SK-N-SH treated with all-trans-retinoic acid at 6 μM for 48 hours (cell line): Measurements from ENCODE around the gene NOXO1.

Experiments
- ATAC-seq: fragments of 200-7000 bp; cut with Tn5 transposase; 3 replicates; pipeline ENCODE4 v1.9.1; 2020; ENCODE audit warnings: mild to moderate bottlenecking, moderate library complexity
- ARNTL ChIP-seq: fragments of 450-650 bp; formaldehyde crosslinking; IDR thresholded peaks from 2 replicates; pipeline ENCODE4 v1.5.0; 2020; ENCODE audit warnings: low read depth, mild to moderate bottlenecking, moderate library complexity, borderline replicate concordance
- BACH2 ChIP-seq: fragments of 250-450 bp; sonication (Bioruptor Pico); IDR thresholded peaks from 2 replicates; pipeline ENCODE4 v1.9.0; 2021; ENCODE audit warnings: mild to moderate bottlenecking, borderline replicate concordance
- CREB5 ChIP-seq: fragments of 250-450 bp; sonication (Bioruptor Pico); IDR thresholded peaks from 2 replicates; pipeline ENCODE4 v1.5.1; 2020; ENCODE audit warnings: low read depth, mild to moderate bottlenecking, moderate library complexity
- CSDC2 ChIP-seq: fragments of 250-450 bp; sonication (Bioruptor Pico); IDR thresholded peaks from 2 replicates; pipeline ENCODE4 v1.5.0; 2020; ENCODE audit warnings: mild to moderate bottlenecking, moderate library complexity
- CSRNP3 ChIP-seq: fragments of 250-450 bp; sonication (Bioruptor Pico); IDR thresholded peaks from 2 replicates; pipeline ENCODE4 v1.5.1; 2021; ENCODE audit warnings: mild to moderate bottlenecking, moderate library complexity
- ESRRG ChIP-seq: fragments of 250-450 bp; sonication (Bioruptor Pico); IDR thresholded peaks from 2 replicates; pipeline ENCODE4 v1.6.1; 2021; ENCODE audit warnings: mild to moderate bottlenecking
- GLIS3 ChIP-seq: fragments of 250-450 bp; sonication (Bioruptor Pico); IDR thresholded peaks from 2 replicates; pipeline ENCODE4 v1.5.0; 2020; ENCODE audit warnings: mild to moderate bottlenecking, moderate library complexity
- ISL1 ChIP-seq: fragments of 250-450 bp; sonication (Bioruptor Pico); IDR thresholded peaks from 2 replicates; pipeline ENCODE4 v2.1.2; 2022; ENCODE audit warnings: mild to moderate bottlenecking, moderate library complexity
- OSR1 ChIP-seq: fragments of 250-450 bp; sonication (Bioruptor Pico); IDR thresholded peaks from 2 replicates; pipeline ENCODE4 v1.8.0; 2022; ENCODE audit warnings: moderate library complexity, mild to moderate bottlenecking, inconsistent platforms
- PATZ1 ChIP-seq: fragments of 250-450 bp; sonication (Bioruptor Pico); IDR thresholded peaks from 2 replicates; pipeline ENCODE4 v1.8.0; 2020; ENCODE audit warnings: mild to moderate bottlenecking, moderate library complexity, borderline replicate concordance
- PPARA ChIP-seq: fragments of 250-450 bp; sonication (Bioruptor Pico); IDR thresholded peaks from 2 replicates; pipeline ENCODE4 v1.5.0; 2020; ENCODE audit warnings: mild to moderate bottlenecking, borderline replicate concordance
- RARB ChIP-seq: fragments of 250-450 bp; sonication (Bioruptor Pico); IDR thresholded peaks from 2 replicates; pipeline ENCODE4 v1.8.0; 2021; ENCODE audit warnings: mild to moderate bottlenecking, moderate library complexity
- SNAI2 ChIP-seq: fragments of 250-450 bp; sonication (Bioruptor Pico); IDR thresholded peaks from 2 replicates; pipeline ENCODE4 v1.5.0; 2020; ENCODE audit warnings: mild to moderate bottlenecking, moderate library complexity
- TCF4 ChIP-seq: fragments of 250-450 bp; sonication (Bioruptor Pico); IDR thresholded peaks from 2 replicates; pipeline ENCODE4 v1.8.0; 2021; ENCODE audit warnings: mild to moderate bottlenecking, moderate library complexity, borderline replicate concordance
- TOX ChIP-seq: fragments of 250-450 bp; sonication (Bioruptor Pico); IDR thresholded peaks from 2 replicates; pipeline ENCODE4 v1.8.0; 2021; ENCODE audit warnings: mild to moderate bottlenecking, moderate library complexity, borderline replicate concordance
- TSHZ2 ChIP-seq: fragments of 250-450 bp; sonication (Bioruptor Pico); IDR thresholded peaks from 2 replicates; pipeline ENCODE4 v1.5.0; 2020; ENCODE audit warnings: mild to moderate bottlenecking, moderate library complexity
- ZC3H10 ChIP-seq: fragments of 250-450 bp; sonication (Bioruptor Pico); IDR thresholded peaks from 2 replicates; pipeline ENCODE4 v1.5.1; 2021; ENCODE audit warnings: mild to moderate bottlenecking, moderate library complexity
- ZFP3 ChIP-seq: fragments of 250-450 bp; sonication (Bioruptor Pico); IDR thresholded peaks from 2 replicates; pipeline ENCODE4 v1.5.0; 2020; ENCODE audit warnings: mild to moderate bottlenecking, moderate library complexity
- ZFP30 ChIP-seq: fragments of 450-650 bp; formaldehyde crosslinking; IDR thresholded peaks from 2 replicates; pipeline ENCODE4 v1.5.0; 2022; ENCODE audit warnings: mild to moderate bottlenecking, moderate library complexity
- ZNF70 ChIP-seq: fragments of 450-650 bp; formaldehyde crosslinking; IDR thresholded peaks from 2 replicates; pipeline ENCODE4 v1.5.0; 2020; ENCODE audit warnings: mild to moderate bottlenecking, moderate library complexity

The NOXO1 gene

GRCh38 chr16:2028620-2029220, 47.5 kb upstream of the NOXO1 start:
- TF ChIP-seq TOX (CRISPR knock-in tag) = no peak
- no peak for TF ChIP-seq ZC3H10 (CRISPR knock-in tag)
- TF ChIP-seq OSR1 (CRISPR knock-in tag) = no peak
- TF ChIP-seq ESRRG = no peak
- no peak for TF ChIP-seq ZFP3
- no peak for TF ChIP-seq TSHZ2 (CRISPR knock-in tag)
- TF ChIP-seq GLIS3 = no peak
- TF ChIP-seq TCF4 = no peak
- TF ChIP-seq ZFP30 (CRISPR knock-in tag) = no peak
- no peak for TF ChIP-seq ZNF70
- TF ChIP-seq PPARA (CRISPR knock-in tag) = no peak
- TF ChIP-seq RARB (CRISPR knock-in tag) = no peak
- TF ChIP-seq CSRNP3 = no peak
- TF ChIP-seq PATZ1 (CRISPR knock-in tag) = no peak
- no peak for ATAC-seq

- no peak for TF ChIP-seq BACH2 (CRISPR knock-in tag)
- TF ChIP-seq OSR1 (CRISPR knock-in tag) = no peak
- TF ChIP-seq SNAI2 (CRISPR knock-in tag) = no peak
- no peak for TF ChIP-seq CREB5
- ATAC-seq = no peak
Observed at GRCh38 chr16:2028146-2028545, 46.9 kb upstream of the NOXO1 start.

- TF ChIP-seq ARNTL (CRISPR knock-in tag) = no peak
- no peak for TF ChIP-seq ZFP30 (CRISPR knock-in tag)
- TF ChIP-seq CSDC2 (CRISPR knock-in tag) = no peak
- TF ChIP-seq PATZ1 (CRISPR knock-in tag) = no peak
- TF ChIP-seq ISL1 (CRISPR knock-in tag) = no peak
- TF ChIP-seq TCF4 = no peak
- TF ChIP-seq PPARA (CRISPR knock-in tag) = no peak
- no peak for TF ChIP-seq BACH2 (CRISPR knock-in tag)
- ATAC-seq = peak; percentile 7
Observed at GRCh38 chr16:2027024-2028010, 46.0 kb upstream of the NOXO1 start.
